Stimulated activated CD8-positive, alpha-beta memory T cell treated with anti-CD3 and anti-CD28 coated beads, Interleukin-12 subunit alpha, Interleukin-12 subunit beta, amount 100 ng/mL, for 4 hours (primary cell): ENCODE data around the gene DUSP3.
"Not testable (repeated sequence)": the region's sequence is repeated elsewhere in the genome, so short reads cannot be mapped to it uniquely, and the experiment has no call there.

Source experiments
- DNase-seq: peaks from one replicate; pipeline ENCODE4 v3.0.0-alpha.2; 2020; ENCODE audit warnings: low read depth

DUSP3 gene

DNA sequence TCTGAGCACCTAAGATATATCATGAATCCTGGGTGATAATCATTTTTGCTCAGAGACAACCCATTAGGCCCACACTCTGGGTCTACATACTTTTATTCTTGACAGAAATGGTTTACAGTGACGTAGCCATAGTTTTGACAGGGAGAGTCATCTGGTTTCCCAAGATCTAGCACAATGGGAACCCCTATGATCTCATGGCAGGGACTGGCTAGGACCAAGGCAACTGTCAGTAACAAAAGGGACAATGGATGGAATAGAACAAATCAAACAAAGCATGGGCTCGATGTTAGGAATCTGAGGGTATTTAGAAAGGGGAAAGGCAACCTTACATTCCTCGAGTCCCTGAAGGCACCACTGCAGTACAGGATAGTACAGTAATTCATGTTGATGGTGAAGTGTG lies 22.0 kb upstream of the DUSP3 start:
- DNase-seq, result no peak

DNA sequence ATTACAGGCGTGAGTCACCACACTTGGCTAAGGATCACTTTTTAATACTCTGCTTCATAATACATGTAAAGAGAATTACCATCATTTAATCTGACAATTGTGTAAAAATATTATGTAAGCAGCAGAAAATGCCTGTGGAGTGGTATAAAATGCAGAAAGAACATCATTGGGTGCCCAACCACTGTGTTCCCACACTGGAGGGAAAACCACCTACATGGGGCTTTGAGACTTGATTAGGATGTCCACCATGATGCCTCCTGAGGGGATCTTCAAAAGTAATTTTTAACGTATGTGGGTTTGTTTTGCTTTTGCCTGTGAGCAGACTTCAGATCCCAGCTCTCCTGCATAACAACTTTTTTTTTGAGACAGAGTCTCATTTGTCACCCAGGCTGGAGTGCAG lies 20.3 kb upstream of the DUSP3 start:
- DNase-seq, result no peak

DNA sequence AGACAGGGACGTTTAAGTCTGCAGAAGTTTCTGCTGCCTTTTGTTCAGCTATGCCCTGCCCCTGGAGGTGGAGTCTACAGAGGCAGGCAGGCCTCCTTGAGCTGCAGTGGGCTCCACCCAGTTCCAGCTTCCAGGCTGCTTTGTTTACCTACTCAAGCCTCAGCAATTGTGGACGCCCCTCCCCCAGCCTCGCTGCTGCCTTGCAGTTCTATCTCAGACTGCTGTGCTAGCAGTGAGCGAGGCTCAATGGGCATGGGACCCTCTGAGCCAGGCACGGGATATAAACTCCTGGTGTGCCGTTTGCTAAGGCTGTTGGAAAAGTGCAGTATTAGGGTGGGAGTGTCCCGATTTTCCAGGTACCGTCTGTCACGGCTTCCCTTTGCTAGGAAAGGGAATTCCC lies 19.2 kb upstream of the DUSP3 start:
- not testable (repeated sequence) for DNase-seq

DNA sequence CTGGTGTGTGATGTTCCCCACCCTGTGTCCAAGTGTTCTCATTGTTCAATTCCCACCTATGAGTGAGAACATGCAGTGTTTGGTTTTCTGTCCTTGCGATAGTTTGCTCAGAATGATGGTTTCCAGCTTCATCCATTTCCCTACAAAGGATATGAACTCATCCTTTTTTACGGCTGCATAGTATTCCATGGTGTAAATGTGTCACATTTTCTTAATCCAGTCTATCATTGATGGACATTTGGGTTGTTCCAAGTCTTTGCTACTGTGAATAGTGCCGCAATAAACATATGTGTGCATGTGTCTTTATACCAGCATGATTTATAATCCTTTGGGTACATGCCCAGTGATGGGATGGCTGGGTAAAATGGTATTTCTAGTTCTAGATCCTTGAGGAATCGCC lies 13.9 kb upstream of the DUSP3 start:
- DNase-seq, result not testable (repeated sequence)

DNA sequence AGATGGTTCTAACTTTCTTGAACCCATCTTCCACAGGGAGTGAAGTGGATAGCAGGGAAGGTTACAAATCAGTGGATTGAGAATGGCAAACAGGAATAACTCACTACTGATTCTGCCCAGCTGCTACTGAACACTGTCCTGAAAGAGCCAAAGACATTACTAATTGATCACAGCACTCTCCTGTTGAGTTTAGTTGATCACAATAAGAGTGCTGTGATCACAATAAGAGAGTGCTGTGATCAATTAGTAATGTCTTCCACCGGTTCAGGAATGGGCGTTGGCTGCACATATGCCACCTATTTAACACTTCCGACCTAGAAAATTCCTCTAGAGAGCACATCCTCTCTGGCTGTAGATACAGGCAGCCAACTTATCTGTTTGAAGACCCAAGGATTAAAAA lies 12.8 kb upstream of the DUSP3 start:
- no peak for DNase-seq

DNA sequence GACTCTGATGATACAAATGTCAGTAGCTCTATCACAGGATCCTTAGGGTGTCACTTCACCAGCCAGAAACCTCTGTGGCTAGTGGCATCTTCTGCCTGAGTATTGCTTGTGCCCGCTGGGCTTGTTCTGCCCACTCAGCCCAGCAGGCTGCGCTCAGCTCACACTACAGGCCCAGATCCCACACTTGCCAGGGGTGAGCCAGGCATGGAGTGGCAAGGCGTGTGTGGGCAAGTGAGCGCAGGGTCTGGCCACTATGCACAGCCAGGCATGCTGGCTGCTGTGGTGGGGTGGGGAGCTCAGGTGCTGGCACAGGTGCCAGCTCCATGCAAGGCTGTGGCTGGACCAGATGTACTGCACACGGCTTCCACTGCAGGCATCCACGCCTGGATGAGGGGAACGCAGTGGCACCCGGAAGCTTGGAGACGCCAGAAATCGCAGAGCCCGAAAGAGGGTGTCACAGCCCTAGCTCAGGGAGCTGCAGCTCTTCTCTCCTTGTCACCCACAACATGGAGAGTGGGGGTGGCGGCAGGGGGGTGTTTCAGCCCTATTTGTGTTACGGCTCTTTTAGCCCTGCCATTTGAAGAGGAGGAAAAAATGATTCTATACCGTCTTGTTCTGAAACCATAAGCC lies 11.6 kb upstream of the DUSP3 start:
- DNase-seq, result no peak

DNA sequence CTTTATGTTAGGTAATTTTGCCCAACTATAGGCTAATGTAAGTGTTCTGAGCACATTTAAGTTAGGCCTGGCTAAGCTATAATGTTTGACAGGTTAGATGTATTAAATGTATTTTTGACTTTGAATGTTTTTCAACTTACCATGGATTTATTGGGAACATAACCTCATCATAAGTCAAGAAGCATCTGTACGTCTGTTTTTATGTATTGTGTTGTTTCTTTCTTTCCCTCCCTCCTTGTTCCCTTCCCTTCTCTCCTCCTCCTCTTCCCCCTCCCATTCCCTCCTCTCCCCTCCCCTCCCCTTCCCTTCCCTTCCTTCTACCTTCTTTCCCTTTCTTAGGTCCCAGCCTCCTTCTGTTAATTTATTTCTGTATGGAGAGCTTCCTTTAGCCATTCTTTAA lies 10.7 kb upstream of the DUSP3 start:
- no peak for DNase-seq

DNA sequence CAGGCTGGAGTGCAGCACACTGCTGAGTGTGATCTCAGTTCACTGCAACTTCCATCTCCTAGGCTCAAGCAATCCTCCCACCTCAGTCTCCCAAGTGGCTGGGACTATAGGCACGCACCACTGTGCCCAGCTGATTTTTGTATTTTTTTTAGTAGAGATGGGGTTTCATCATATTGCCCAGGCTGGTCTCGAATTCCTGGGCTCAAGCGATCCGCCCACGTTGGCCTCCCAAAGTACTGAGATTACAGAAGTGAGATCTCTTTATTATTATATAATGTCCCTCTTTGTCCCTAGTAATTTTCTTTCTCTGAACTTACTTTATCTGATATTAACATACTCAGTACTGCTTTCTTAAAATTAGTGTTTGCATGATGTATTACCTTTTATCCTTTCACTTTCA lies 9.8 kb upstream of the DUSP3 start:
- DNase-seq, result no peak

DNA sequence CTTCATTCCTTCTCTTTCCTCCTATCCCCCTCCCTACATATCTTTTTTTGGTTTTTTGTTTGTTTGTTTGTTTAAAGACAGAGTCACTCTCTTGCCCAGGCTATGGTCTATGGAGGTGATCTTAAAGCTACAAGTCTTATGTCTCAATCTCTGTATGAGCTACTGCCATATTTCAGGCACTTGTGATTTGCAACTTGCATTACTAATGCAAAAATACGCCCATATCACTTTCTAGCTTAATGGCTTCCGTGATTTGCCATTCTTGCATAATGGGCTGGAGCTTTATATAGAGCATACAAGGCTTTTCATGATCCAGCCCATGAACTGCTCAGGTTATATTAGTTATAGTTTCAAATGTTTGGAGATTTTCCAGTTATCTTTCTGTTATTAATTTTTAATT lies 9.0 kb upstream of the DUSP3 start:
- no peak for DNase-seq

DNA sequence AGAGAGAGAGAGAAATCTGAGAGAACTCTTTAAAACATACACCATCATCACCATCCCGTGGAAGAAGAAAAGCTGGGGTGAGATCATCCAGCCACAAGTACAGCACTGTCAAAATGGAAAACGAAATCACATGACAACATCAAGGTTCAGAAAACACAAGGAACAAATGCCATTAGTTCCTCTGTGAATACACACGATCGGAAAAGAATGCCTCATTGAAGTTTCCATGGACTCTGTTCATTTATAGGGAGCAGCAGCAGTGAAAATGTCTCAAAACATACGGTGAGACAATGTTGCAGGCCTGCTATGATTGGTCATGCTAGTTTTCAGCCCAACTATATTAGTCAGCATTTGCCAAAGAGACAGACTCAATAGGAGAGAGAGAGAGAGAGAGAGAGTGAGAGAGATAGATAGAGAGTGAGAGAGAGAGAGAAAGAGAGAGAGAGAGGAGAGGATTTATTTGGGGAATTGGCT lies 5.9 kb upstream of the DUSP3 start:
- no peak for DNase-seq

DNA sequence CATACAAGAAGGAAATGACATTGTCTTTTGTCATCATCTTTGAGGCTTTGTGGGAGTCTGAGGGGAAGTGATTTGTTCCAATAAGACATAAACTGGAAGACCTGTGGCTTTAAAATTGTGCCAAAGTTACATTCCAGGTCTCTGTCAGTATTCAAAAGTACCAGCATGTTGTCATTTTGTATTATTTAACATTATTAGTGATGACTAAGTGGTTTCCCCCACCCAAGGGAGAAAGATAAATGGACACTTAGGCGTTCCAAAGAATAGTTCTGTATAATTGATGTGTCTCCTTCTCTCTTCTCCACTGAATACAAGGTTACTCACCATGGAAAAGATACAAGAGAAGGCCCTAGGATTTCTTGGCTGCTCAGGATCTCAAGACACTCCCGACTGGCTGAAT lies 5.3 kb upstream of the DUSP3 start:
- no peak for DNase-seq

DNA sequence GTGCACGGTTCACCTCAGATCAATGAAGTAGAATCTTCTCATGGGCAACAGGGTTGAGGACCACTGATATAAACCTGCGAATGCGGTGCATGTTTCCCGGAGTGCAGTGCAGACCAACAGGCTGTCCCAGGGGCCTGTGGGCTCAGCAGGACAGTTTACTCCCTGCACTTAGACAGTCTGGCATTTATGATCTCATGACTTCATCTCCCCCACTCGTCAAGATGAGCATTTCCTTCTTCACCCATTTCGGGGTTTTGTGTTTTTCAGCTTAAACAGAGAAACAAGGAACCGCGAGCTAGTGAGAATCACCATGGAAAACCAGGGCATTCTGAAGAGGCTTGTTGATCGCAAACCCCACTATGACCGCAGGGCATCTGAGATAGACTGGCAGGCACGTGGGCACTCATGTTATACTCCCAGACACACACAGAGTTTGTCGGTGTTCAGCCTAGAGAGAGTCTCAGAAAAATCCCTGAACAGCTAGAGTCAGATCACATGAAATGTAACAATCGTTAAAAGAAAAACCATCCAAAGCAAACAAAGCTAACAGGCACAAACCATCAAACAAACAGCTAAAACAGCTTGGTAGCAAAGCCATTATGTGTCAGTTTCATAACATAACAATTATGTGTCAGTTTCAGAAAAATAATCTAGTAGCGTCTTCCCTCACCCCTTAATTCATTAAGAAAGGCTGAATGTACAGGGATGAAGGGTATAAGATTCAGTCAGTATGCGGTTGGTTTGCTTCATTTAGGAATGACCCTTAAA lies 4.3 kb upstream of the DUSP3 start:
- DNase-seq, result no peak

DNA sequence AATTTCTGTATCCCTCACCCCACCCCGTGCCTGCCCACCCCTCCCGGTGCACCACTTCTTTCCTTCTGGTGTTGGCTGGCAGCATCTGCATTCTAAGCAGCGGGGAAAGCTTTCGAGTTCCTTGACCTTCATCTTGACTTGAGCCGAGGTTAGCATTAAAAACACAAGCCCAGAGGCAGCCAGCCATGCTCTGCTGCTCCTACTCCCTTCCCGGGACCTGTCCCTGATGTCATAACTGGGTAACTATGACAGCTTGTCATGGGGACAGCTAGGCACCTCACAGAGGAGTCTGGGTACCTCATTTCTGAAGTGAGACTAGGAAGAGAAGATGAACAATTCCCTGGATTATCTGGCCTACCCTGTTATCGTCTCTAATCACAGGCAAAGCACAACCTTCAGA lies 1.4 kb upstream of the DUSP3 start, which contains the start of gene CFAP97D1:
Gene CFAP97D1 (plus strand): TSS at position 301 of the 400 bp plus-strand sequence. CDS start 28 bp downstream, at position 329.
- DNase-seq, result no peak

DNA sequence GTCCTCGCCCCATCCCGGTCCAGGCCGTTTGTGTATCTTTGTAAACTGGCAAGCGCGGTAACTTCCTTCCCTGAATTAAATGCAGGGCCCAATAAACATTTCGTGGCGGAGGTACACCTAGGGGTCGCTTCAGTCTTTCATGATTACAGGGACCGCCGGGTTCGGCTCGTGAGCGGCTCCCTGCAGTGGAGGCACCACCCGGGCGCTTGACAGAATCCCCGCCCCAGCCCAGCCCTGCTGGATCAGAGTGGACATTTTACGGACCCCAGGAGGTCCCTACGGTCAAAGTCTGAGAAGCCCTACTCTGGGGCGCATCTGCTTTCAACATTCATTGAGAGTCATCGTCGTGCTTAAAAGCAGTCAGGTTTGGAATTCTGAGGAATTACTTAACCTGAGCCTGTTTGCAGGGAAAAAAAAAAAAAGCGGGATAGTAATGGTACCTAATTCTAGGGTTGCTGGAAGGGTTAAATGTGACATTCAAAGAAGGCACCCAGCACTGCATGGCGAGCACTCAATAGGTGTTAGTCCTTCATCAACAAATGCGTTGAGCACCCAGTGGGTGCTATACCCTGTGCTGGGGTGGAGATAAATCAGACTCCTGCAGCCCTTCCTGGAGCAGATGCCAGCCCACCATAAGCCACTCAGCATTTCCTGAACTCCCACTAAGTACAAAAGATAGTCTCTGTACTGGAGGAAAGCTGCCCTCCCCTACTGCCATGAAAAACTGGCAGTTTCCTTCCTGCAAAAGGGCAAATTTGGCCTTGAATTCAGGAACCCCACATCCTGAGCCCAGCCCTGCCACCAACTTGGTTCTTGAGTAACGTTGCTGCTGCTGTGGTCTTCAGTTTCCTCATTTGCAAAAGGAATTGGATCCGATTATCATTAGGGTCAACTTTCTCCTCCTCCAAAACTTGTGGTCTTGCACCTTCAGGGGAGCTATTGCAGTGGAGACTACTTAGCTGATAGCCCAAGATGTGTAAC lies 658 bp upstream of the DUSP3 start:
- no peak for DNase-seq

DNA sequence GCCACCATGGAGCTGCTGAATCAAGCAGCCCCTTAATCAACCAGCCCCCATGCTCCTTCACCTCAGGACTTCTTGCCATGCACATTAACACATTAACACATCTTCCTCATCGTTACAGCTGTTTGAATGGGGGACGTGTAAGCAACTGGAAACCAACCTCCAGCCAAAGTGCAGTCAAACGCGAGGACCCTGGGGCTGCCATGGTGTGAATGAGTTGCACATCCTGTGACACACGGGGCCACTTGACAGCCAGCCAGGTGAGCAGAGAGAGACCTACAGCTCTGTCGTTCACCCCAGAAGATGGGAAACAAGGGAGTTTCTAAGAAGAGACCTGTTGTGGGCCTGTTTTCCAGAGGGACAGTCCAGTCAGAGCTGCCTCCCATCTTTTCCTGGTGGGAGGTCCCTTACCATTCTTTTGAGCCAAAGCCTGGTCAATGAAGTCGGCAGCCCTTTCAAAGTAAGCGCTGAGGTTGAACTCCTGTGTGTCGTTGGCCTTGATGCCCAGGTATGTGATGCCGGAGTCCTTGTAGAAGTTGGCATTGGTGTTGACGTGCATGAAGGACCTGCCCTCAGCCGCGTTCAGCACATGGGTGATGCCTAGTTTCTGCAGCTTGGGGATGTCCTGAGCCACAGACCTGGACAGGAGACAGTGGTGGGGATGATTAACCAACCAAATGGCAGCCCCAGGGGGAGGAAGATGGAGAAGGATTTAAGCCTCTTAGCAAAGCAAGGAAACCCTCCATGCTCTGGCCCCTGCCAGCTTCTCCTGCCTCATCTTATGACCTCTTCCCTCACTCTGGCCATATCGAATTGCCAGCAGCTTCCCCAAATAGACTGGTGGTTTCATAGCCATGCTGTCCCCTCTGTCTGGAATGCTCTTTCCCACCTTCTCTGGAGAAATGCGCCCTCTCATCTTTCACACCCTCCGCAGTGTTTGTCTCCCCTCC lies 4.2 kb downstream of the DUSP3 start:
- DNase-seq, result no peak

DNA sequence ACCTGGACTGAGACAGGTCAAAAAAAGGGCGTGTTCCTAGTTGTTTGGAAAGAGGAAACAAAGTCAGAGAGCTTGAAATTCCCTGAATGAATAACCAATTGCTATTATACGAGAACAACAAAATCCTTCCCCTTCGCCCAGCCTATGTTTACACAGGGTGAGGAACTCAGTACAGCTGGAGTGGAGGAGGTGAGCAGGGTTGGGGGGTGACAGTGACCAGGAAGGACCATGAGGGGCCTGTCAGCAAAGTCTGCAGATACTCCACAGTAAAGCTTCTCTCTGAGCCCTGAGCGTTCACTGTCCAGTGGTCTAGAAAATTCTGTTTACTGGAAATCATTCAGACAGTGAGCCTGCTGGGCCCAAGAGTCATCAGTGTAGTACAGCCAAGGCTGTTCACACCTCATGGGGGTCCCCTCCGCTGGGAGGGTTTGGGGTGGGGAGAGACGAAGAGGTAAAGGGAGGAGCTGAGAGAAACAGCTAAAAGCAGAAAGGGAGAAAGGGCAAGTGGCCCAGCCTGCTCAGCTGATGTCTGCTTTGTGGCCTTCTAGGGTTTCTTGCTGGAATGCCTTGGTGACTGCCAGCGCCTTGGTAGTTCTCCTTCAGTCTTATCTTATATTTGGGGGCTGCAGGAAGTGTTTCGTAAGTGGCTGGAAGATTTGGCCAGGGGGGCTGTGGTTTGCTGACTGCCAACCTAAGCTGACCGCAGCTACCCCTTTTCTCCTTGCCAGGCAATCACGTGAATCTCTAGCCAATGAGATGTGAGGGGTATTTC lies 5.7 kb downstream of the DUSP3 start:
- DNase-seq, result no peak

DNA sequence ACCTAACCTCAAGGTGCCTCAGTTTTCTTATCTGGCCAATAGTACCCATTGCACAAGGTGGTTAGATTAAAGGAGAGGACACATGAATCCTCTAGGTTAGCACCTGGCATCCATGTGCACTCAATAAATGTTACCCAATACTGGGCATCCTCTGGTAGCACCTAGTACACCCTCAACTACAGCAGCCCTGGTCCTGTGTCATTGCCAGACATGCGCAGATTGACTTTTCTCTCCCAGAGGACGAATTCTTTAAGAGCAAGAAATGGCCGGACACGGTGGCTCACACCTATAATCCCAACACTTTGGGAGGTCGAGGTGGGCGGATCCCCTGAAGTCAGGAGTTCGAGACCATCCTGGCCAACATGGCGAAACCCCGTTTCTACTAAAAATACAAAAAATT lies 7.3 kb downstream of the DUSP3 start:
- no peak for DNase-seq

DNA sequence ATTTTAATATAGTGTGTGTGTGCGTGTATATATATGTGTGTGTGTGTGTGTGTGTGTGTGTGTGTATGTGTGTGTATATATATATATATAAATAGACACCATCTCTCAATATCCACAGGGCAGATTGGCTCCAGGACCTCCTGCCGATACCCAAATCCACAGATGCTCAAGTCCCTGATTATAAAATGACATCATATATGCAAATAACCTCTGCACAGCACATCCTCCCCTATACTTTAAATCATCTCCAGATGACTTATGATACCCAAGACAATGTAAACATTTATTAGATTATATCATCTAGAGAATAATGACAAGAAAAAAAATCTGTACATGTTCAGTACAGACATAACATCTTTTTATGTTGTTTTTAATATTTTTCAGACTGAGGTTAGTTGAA lies 7.8 kb downstream of the DUSP3 start:
- no peak for DNase-seq

DNA sequence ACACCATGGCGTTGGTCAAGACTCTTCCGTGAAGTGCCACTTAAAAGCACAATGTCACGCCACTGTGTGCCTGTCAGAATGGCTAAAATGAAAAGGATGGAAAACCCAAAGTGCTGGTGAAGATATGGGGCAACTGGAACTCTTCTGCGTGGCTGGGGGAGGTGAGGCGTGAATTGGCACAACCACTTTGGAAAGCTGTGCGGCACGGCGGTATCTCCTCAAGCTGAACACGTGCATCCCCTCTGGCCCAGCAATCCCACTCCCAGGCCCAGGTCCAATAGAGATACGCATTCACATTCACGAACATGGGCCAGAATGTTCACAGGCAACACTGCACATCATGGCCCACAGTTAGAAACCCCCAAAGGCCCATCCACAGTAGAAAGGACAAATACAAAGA lies 8.9 kb downstream of the DUSP3 start:
- DNase-seq, result no peak

DNA sequence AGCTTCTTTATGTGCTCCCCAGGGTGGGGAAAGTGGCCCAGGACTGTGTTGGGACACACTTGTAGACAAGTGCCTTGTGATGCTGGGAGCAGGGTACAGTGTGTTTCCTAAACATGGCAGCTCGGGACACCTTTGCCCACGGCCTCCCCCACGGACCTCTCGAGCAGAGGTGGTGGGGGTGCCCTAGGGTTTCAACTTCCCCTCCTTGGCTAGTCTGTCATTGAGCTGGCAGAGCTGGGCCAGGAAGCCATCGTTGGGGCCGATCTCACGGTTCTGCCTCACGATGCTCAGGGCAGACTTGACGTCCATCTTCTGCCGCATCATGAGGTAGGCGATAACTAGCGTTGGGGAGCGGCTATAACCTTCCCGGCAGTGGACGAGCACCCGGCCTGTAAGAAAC lies 9.4 kb downstream of the DUSP3 start:
- DNase-seq, result no peak

DNA sequence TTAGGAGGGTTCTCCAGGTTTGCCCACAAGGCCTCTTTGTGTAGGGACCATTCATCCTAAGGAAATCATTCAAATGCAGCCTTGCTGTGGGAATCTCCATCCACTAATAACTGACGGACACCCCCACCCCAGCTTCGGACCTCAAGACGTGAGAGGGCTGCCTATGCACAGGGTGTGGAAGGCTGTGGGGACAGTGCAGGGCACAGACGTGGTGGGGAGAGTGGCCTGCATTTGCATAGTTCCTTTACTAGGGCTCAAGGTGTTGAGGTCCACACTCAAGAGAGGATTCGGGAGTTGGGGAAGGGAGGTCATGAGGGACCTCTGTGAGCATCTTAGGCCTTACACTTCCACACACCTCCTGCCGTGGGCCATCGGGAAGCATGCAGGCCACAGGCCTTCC lies 9.8 kb downstream of the DUSP3 start:
- no peak for DNase-seq
